Dermis blood vessel endothelial cell (primary cell): Measurements from ENCODE around the gene CBX7. TPM values are rescaled to one million over a fixed set of nuclear protein-coding genes. Genes with fewer than 3 reads are reported as not detected.

Experiments
- DNase-seq: peaks from one replicate; pipeline ENCODE4 v3.0.0; 2010
- total RNA-seq: library from RNA; depleted of rRNA; stranded (reverse); fragments of >200 nt; gene quantifications from 2 replicates; pipeline ENCODE4 v1.2.3, GENCODE V29; 2014

Gene CBX7
- total RNA-seq, 1 donor from 2014 or later, result 9.5 TPM

- DNase-seq, result no peak
Measured at GRCh38 chr22:39146256-39147101, 6.0 kb downstream of the CBX7 start.

GRCh38 chr22:39144101-39144767 lies 8.2 kb downstream of the CBX7 start:
- DNase-seq, result peak; percentile 37

DNA sequence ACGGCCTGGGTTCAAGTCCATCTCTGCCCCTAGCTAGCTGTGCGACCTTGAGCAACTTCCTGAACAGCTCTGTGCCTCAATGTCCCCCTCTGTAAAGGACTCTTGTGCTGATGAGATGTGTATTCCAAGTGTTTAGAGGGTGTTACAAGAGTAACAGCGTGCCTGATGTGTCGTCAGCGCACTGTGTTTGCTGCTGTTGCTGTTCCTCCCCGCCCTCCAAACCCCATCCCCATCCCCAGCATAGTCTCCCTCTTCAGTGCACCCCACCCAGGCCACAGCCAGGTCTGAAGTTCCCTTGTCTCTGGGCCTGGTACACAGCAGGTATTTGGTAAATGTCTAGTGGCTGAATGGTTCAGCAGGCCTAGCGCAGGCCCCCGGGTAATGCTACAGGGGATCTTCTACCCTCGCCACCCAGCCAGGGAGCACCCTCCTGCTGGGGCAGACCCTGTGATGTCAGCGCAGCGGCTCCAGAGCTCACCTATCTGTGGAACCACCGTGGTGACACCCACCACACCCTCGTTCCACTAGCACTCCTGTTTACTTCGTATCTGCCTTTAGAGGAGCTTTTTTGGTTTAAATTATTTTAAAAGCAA lies 10.3 kb downstream of the CBX7 start:
- no peak for DNase-seq

GRCh38 chr22:39139933-39140332 lies 12.5 kb downstream of the CBX7 start:
- no peak for DNase-seq

- no peak for DNase-seq
Measured at GRCh38 chr22:39138357-39138997, 14.0 kb downstream of the CBX7 start.

- DNase-seq, result no peak
Measured at GRCh38 chr22:39136317-39136716, 16.2 kb downstream of the CBX7 start.

GRCh38 chr22:39135092-39135896 lies 17.2 kb downstream of the CBX7 start:
- DNase-seq, result peak; percentile 74

GRCh38 chr22:39134366-39135091 lies 18.0 kb downstream of the CBX7 start:
- no peak for DNase-seq

- DNase-seq, result no peak
Measured at GRCh38 chr22:39133871-39134270, 18.6 kb downstream of the CBX7 start.

- DNase-seq, result no peak
Measured at GRCh38 chr22:39132871-39133524, 19.5 kb downstream of the CBX7 start.

DNA sequence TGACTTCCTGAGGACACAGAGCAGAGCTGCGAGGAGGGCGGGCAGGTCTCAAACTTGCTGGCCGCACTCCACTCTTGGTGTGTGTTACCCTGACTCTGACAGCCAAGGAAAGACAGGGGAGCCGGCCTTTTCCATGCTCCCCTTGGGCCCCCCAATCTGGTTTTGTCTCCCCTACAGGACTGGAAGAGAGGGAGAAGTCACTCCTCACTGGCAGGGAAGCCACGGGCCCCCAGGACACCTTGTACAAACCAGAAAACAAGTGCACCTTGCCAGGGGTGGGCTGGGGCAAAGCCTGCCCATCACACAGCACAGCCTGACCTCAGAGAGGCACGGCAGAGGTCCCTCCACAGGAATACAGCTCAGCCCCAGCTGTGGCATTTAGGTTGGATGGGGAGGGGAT lies 20.2 kb downstream of the CBX7 start:
- DNase-seq, result no peak

DNA sequence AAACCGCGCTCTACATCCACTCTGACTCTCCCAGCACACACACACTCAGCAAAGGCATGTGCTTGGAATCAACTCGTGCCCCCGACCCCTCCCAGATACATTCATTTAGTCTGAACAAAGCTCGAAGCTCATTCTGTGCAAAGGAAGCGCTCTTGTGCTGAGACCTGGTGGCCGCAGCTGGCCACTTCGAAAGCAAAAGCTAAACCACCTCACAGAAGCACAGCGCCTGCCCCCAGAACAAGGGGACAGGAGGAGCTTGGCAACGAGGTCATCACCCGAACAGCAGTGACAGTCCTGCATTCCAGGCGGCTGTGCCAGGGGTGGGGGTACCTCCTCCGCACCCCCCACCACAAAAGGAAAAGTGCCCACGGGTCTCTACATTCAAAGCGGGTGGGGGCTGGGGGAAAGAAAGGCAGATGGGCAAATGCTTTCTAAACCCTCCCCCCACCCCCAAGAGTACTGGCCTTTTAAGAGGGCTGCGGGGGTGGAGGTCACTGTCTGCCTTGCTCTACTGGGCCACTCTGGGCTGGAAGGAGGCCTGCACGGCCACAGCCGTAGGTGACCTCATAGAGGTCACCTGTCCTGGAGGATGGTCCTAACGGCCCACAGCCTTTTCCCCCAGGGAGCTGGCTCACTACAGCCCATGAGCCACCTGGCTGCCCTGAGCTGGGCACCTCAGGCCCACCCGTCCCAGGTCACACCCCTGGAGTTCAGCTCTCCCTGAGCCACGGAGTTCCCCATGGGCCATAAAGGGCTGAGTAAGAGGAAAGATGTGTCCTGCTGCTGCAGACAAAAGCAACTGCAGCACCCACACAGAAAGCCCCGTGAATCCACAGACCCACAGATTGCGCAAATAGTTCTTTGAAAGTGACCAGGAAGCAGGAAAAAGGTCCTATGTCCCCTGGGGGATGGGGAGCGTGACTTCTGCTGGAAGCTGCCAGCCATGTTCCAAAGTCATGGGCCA lies 21.3 kb downstream of the CBX7 start:
- DNase-seq, result no peak

DNA sequence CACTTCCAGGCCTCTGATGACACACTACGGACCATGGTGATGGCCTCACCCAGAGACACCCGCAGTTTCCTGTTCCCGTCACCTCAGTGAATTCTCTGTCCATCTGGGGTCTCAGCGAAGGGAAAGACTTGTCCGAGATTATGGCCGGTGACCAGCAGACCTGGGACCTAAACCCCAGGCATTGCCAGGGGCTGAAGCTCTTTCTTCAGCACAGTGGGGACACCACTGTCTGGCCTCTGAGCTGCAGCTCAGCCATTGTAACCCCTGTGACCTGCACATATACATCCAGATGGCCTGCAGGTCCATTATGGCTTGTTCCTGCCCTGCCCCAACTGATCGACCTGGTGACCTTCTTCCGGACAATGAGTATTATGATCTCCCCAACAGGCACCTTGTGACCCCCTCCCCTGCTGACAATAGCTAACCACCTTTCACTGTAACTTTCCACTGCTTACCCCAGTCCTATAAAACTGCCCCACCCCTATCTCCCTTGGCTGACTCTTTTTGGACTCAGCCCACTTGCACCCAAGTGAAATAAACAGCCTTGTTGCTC lies 22.3 kb downstream of the CBX7 start:
- DNase-seq, result no peak

DNA sequence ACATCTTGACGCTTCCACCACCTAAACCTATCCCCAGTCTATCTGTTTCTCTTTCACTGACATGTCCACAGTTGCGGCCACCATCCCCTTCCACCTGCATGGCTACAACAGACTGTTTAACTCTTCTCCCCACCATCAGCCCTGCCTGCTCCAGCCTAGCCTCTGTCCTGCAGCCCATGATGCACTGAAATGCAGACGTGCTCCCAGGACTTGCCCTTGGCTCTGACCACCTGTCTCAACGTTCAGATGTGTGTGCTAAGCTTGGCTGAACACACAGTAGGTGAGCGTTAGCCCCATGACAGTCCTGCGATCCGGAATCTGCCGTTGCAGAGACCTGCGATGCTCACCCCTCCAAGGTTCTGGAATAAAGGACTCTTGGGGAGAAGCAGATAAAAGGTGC lies 22.7 kb downstream of the CBX7 start:
- DNase-seq, result no peak

GRCh38 chr22:39129081-39129480 lies 23.4 kb downstream of the CBX7 start:
- DNase-seq, result no peak

DNA sequence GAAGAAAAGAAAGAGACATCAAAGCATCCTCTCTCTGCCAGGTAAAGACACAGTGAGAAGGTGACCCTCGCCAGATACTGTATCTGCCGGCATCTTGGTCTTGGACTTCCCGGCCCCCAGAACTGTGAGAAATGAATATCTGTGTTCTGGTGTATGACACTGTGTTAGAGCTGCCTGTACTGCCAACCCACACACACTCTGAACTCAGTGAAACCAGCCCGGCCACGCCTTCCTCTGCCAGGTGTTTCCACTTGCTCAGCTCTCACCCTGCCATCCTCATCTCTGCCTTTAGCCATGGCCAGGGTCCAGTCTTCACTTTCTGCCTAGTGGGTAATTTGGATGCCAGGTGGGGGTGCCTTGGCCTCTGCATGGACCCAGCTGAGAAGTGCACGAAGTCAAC lies 24.0 kb downstream of the CBX7 start:
- no peak for DNase-seq

- DNase-seq, result no peak
Measured at GRCh38 chr22:39125622-39126021, 26.9 kb downstream of the CBX7 start.

- DNase-seq, result no peak
Measured at GRCh38 chr22:39123751-39124581, 28.5 kb downstream of the CBX7 start.
